Keratinocyte (primary cell): ENCODE results near the gene CSMD2. TPM values are rescaled to one million over a fixed set of nuclear protein-coding genes. Genes with fewer than 3 reads are reported as not detected.

Experiments
- DNase-seq: peaks from one replicate; pipeline ENCODE4 v3.0.0-alpha.2; 2011; ENCODE audit warnings: low read depth, missing footprints, low spot score
- FAIRE-seq: peaks from 2 replicates; lab custom pipeline; 2011; peaks lifted over from hg19 to GRCh38; lab: Jason Lieb, UNC
- H2AFZ ChIP-seq: 2 replicates; pipeline ENCODE4 v1.6.0; 2012; ENCODE audit warnings: low read length, control low read depth, inconsistent platforms; ENCODE audit not compliant: control insufficient read depth
- H3K27ac ChIP-seq: 2 replicates; pipeline ENCODE4 v1.5.1; 2011; ENCODE audit warnings: low read length; ENCODE audit not compliant: control insufficient read depth, insufficient read depth
- H3K27me3 ChIP-seq: 3 replicates; pipeline ENCODE4 v1.6.0; 2011; ENCODE audit warnings: low read length; ENCODE audit not compliant: control insufficient read depth, insufficient read depth; ENCODE audit errors: extremely low read depth
- H3K36me3 ChIP-seq, 2 experiments: 2 replicates in 1 of 2; 3 replicates in 1 of 2; pipeline ENCODE4 v1.5.1; 2011; ENCODE audit warnings: low read length in 2 of 2, mild to moderate bottlenecking in 1 of 2; ENCODE audit not compliant: control insufficient read depth in 2 of 2, insufficient read depth in 2 of 2; ENCODE audit errors: extremely low read depth in 1 of 2
- H3K4me1 ChIP-seq: 3 replicates; pipeline ENCODE4 v1.5.1; 2011; ENCODE audit warnings: low read length; ENCODE audit not compliant: control insufficient read depth, insufficient read depth; ENCODE audit errors: extremely low read depth
- H3K4me2 ChIP-seq: 3 replicates; pipeline ENCODE4 v1.6.0; 2011; ENCODE audit warnings: low read depth, low read length; ENCODE audit not compliant: control insufficient read depth, insufficient read depth; ENCODE audit errors: extremely low read depth
- H3K4me3 ChIP-seq, 3 experiments: fragments of 200-600 bp in 1 of 3; sonication (generic) in 1 of 3; 2 replicates in 2 of 3; 3 replicates in 1 of 3; pipeline ENCODE4 v1.5.1; 2011 to 2016; ENCODE audit warnings: low read length in 3 of 3, mild to moderate bottlenecking in 3 of 3, control low read depth in 2 of 3, inconsistent platforms in 1 of 3, low read depth in 1 of 3, mixed read lengths in 1 of 3, mixed run types in 1 of 3, moderate library complexity in 1 of 3; ENCODE audit not compliant: control insufficient read depth in 2 of 3, insufficient read depth in 2 of 3; ENCODE audit errors: extremely low read depth in 1 of 3
- H3K79me2 ChIP-seq: 2 replicates; pipeline ENCODE4 v1.6.0; 2012; ENCODE audit warnings: low read length; ENCODE audit not compliant: control insufficient read depth, insufficient read depth
- H3K9ac ChIP-seq: 3 replicates; pipeline ENCODE4 v1.6.0; 2011; ENCODE audit warnings: low read length; ENCODE audit not compliant: control insufficient read depth, insufficient read depth; ENCODE audit errors: extremely low read depth
- H3K9me1 ChIP-seq: 3 replicates; pipeline ENCODE4 v1.6.0; 2011; ENCODE audit warnings: low read length; ENCODE audit not compliant: control insufficient read depth, insufficient read depth; ENCODE audit errors: extremely low read depth
- H3K9me3 ChIP-seq: 2 replicates; pipeline ENCODE4 v1.5.1; 2012; ENCODE audit warnings: low read depth, low read length; ENCODE audit not compliant: control insufficient read depth
- H4K20me1 ChIP-seq: 3 replicates; pipeline ENCODE4 v1.6.0; 2011; ENCODE audit warnings: low read length; ENCODE audit not compliant: control insufficient read depth, insufficient read depth; ENCODE audit errors: extremely low read depth
- EZH2 ChIP-seq: IDR thresholded peaks from one replicate; pipeline ENCODE4 v1.6.1; 2012; ENCODE audit warnings: inconsistent platforms, mild to moderate bottlenecking, low read length, moderate library complexity
- dilution Hi-C: fragments of 300-500 bp; cut with MboI; formaldehyde crosslinking; loops from one replicate; pipeline ENCODE4 v1.7.0; 2020; ENCODE audit warnings: low sequenced_read_pairs; ENCODE audit not compliant: extremely low pct_ligation_motif_present
- polyA plus RNA-seq, 5 experiments: library from polyadenylated mRNA; depleted of rRNA in 3 of 5; stranded (reverse) in 3 of 5; stranded (forward) in 1 of 5; unstranded in 1 of 5; fragments of >200 nt; gene quantifications; 1 replicate in 1 of 5; 2 replicates in 3 of 5; 3 replicates in 1 of 5; pipeline versions ENCODE4 v1.2.1 to v1.2.3, GENCODE V29; 2011 to 2012; ENCODE audit warnings: missing spikeins in 2 of 5, low read depth in 1 of 5, low replicate concordance in 1 of 5
- TF ChIP-seq, protein P1 (sequence below), 3 experiments: IDR thresholded peaks in 1 of 3; conservative IDR thresholded peaks in 1 of 3; optimal IDR thresholded peaks in 1 of 3; 2 replicates in 2 of 3; 3 replicates in 1 of 3; pipeline versions ENCODE3 to v1.5.1; 2011; ENCODE audit warnings: low read length in 3 of 3, mild to moderate bottlenecking in 3 of 3, moderate library complexity in 2 of 3, control low read depth in 1 of 3, inconsistent platforms in 1 of 3; ENCODE audit not compliant: insufficient read depth in 2 of 3; ENCODE audit errors: extremely low read depth in 1 of 3

CSMD2 gene
- polyA plus RNA-seq, 1 donor (not counting 4 experiments of a cell fraction or from before 2014, with no cell fraction given), result 2.0 TPM

DNA sequence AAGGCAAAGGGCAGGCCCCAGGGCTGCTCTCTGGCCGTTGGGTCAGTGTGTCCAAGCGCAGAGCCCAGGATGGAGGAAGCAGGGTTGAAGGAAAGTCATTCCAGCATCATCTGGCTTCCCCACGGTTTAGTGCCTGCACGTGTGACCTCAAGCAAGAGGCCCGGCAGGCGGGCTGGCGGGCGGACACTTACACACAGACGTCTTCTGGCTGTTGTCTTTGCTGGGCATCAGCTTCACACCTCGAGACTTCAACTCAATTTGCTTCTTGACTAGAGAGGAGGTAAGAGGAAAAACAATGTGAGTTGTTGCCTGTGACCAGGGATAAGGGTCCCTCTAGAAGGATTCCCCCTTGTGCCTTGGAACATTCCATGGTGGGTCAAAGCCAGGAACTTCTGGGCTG lies 339.5 kb downstream of the CSMD2 start:
- Histone ChIP-seq H3K27ac (no peak overlapping the region), H4K20me1 (no peaks in the 10 kb centered on the region), H3K4me2 (no peak overlapping the region), H2AFZ (no peak overlapping the region), H3K27me3 (no peaks in the 10 kb centered on the region), H3K4me1 (no peaks in the 10 kb centered on the region), H3K9me3 (no peaks in the 10 kb centered on the region), H3K79me2 (no peaks in the 10 kb centered on the region), H3K9me1 (no peaks in the 10 kb centered on the region), H3K4me3 (no peak overlapping the region), H3K9ac (no peak overlapping the region), H3K36me3 (no peaks in the 10 kb centered on the region)
- TF ChIP-seq, protein P1, sequence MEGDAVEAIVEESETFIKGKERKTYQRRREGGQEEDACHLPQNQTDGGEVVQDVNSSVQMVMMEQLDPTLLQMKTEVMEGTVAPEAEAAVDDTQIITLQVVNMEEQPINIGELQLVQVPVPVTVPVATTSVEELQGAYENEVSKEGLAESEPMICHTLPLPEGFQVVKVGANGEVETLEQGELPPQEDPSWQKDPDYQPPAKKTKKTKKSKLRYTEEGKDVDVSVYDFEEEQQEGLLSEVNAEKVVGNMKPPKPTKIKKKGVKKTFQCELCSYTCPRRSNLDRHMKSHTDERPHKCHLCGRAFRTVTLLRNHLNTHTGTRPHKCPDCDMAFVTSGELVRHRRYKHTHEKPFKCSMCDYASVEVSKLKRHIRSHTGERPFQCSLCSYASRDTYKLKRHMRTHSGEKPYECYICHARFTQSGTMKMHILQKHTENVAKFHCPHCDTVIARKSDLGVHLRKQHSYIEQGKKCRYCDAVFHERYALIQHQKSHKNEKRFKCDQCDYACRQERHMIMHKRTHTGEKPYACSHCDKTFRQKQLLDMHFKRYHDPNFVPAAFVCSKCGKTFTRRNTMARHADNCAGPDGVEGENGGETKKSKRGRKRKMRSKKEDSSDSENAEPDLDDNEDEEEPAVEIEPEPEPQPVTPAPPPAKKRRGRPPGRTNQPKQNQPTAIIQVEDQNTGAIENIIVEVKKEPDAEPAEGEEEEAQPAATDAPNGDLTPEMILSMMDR (optimal IDR thresholded peaks at IDR 0.05 in 1 of 3, IDR thresholded peaks at IDR 0.05 in 1 of 3, conservative IDR thresholded peaks at IDR 0.05 in 1 of 3; ENCODE audit: extremely low read depth in 1 of 3, insufficient read depth in 2 of 3, low read length in 3 of 3), result no peak
- TF ChIP-seq EZH2, result no peak
- dilution Hi-C loops, result no loop called here
- no peak for DNase-seq
- no peak for FAIRE-seq

DNA sequence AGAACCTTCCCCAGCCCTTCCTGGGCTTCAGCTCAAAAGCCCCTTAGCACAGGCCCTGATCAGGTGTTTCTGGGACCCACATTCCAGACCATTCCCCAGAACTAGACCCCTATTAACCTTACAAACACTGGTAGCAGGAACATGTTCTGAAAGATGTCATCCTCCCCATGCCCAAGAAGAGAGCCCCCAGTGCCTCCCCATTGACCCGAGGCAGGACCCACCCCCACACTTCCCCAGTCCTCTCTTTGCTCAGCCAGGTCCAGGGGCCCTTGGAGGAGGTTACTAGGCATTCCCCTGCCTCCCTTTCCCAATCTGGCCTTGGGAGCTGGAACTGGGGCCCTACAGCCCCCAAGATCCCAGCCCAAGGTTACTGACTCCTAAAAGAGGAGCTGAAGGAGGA lies 340.1 kb downstream of the CSMD2 start:
- H3K27me3 ChIP-seq, result no peaks in the 10 kb centered on the region
- H3K9ac ChIP-seq, result no peak overlapping the region
- DNase-seq (no peak), FAIRE-seq (no peak)
- no peaks in the 10 kb centered on the region for H3K4me1 ChIP-seq
- H3K79me2 ChIP-seq, result no peaks in the 10 kb centered on the region
- no peak overlapping the region for H3K4me3 ChIP-seq
- H3K36me3 ChIP-seq, result no peaks in the 10 kb centered on the region
- no peak for TF ChIP-seq EZH2
- TF ChIP-seq, protein P1 (optimal IDR thresholded peaks at IDR 0.05 in 1 of 3, IDR thresholded peaks at IDR 0.05 in 1 of 3, conservative IDR thresholded peaks at IDR 0.05 in 1 of 3; ENCODE audit: extremely low read depth in 1 of 3, insufficient read depth in 2 of 3, low read length in 3 of 3), result no peak
- no peak overlapping the region for H3K4me2 ChIP-seq
- no peak overlapping the region for H2AFZ ChIP-seq
- H4K20me1 ChIP-seq, result no peaks in the 10 kb centered on the region
- no peaks in the 10 kb centered on the region for H3K9me1 ChIP-seq
- H3K27ac ChIP-seq, result no peak overlapping the region
- no peaks in the 10 kb centered on the region for H3K9me3 ChIP-seq
- dilution Hi-C loops, result no loop called here
